H1 (cell line): ENCODE data around the gene GK2. TPM values are rescaled to one million over a fixed set of nuclear protein-coding genes. Genes with fewer than 3 reads are reported as not detected.
A peak's percentile ranks its signal among the peaks of the same experiment; 100 is the strongest.

Experiments used
- CTCF ChIA-PET: fragments of 300-600 bp; sonication (Branson Sonifier 250); formaldehyde crosslinking; loops from one replicate; lab custom pipeline; 2021; ENCODE audit not compliant: partially characterized antibody; lab: Charles Lee
- POLR2A ChIA-PET: fragments of 300-600 bp; sonication (Branson Sonifier 250); formaldehyde crosslinking; loops from one replicate; lab custom pipeline; 2021; ENCODE audit warnings: inconsistent platforms; ENCODE audit not compliant: partially characterized antibody; lab: Charles Lee
- DNase-seq, 2 experiments: peaks; one replicate each; pipeline versions ENCODE4 v3.0.0 to v3.0.0-alpha.2; 2010 to 2022; ENCODE audit warnings: low spot score in 2 of 2, low read depth in 1 of 2, mixed read lengths in 1 of 2
- FAIRE-seq: peaks from 2 replicates; lab custom pipeline; 2011; peaks lifted over from hg19 to GRCh38; lab: Jason Lieb, UNC
- H2AFZ ChIP-seq: 2 replicates; pipeline ENCODE4 v1.8.1; 2012; ENCODE audit warnings: low read length, inconsistent platforms
- H2AK5ac ChIP-seq: 2 replicates; pipeline ENCODE4 v1.6.1; 2013; ENCODE audit warnings: low read depth, low read length
- H2BK120ac ChIP-seq: replicated peaks from 2 replicates; pipeline ENCODE3; 2013; ENCODE audit warnings: low read depth, low read length, inconsistent platforms
- H2BK12ac ChIP-seq: 2 replicates; pipeline ENCODE4 v1.6.1; 2013; ENCODE audit warnings: low read depth, low read length
- H2BK15ac ChIP-seq: 2 replicates; pipeline ENCODE4 v1.6.1; 2013; ENCODE audit warnings: low read length
- H2BK20ac ChIP-seq: 2 replicates; pipeline ENCODE4 v1.6.1; 2013; ENCODE audit warnings: low read length
- H2BK5ac ChIP-seq: 2 replicates; pipeline ENCODE4 v1.6.1; 2013; ENCODE audit warnings: low read depth, low read length
- H3K14ac ChIP-seq: 2 replicates; pipeline ENCODE4 v1.6.1; 2013; ENCODE audit warnings: inconsistent platforms; ENCODE audit not compliant: insufficient read length
- H3K18ac ChIP-seq: 2 replicates; pipeline ENCODE4 v1.6.1; 2013; ENCODE audit warnings: low read length; ENCODE audit errors: extremely low read depth
- H3K23ac ChIP-seq: 2 replicates; pipeline ENCODE4 v1.6.1; 2013; ENCODE audit warnings: inconsistent platforms; ENCODE audit not compliant: insufficient read length
- H3K23me2 ChIP-seq: 2 replicates; pipeline ENCODE4 v1.6.1; 2013; ENCODE audit warnings: low read depth, low read length
- H3K27ac ChIP-seq: 2 replicates; pipeline ENCODE4 v1.6.1; 2011; ENCODE audit warnings: low read depth, low read length, inconsistent platforms
- H3K27me3 ChIP-seq, 4 experiments: replicated peaks in 1 of 4; 1 replicate in 1 of 4; 2 replicates in 3 of 4; pipeline versions ENCODE4 v1.6.1 to v1.8.1; 2011 to 2013; ENCODE audit warnings: low read length in 3 of 4, mild to moderate bottlenecking in 3 of 4, inconsistent platforms in 2 of 4, mixed read lengths in 2 of 4, moderate library complexity in 1 of 4; ENCODE audit not compliant: control insufficient read depth in 3 of 4, insufficient read depth in 3 of 4; ENCODE audit errors: extremely low read depth in 1 of 4
- H3K36me3 ChIP-seq, 4 experiments: 2 replicates each; pipeline versions ENCODE4 v1.6.1 to v1.8.1; 2011 to 2013; ENCODE audit warnings: mild to moderate bottlenecking in 4 of 4, low read length in 3 of 4, moderate library complexity in 2 of 4, control low read depth in 1 of 4, inconsistent platforms in 1 of 4; ENCODE audit not compliant: insufficient read depth in 4 of 4, control insufficient read depth in 2 of 4
- H3K4ac ChIP-seq: replicated peaks from 2 replicates; pipeline ENCODE3; 2013; ENCODE audit warnings: low read length, low read depth, mixed read lengths, inconsistent platforms; ENCODE audit not compliant: insufficient read length
- H3K4me1 ChIP-seq, 4 experiments: replicated peaks in 1 of 4; 1 replicate in 1 of 4; 2 replicates in 3 of 4; pipeline versions ENCODE4 v1.6.1 to v1.8.1; 2011 to 2013; ENCODE audit warnings: low read length in 3 of 4, inconsistent platforms in 2 of 4, mixed read lengths in 1 of 4; ENCODE audit not compliant: insufficient read depth in 4 of 4, control insufficient read depth in 3 of 4
- H3K4me2 ChIP-seq, 2 experiments: 2 replicates each; pipeline versions ENCODE4 v1.6.1 to v1.8.1; 2011 to 2013; ENCODE audit warnings: low read depth in 2 of 2, low read length in 2 of 2, control low read depth in 1 of 2, inconsistent platforms in 1 of 2, mild to moderate bottlenecking in 1 of 2; ENCODE audit not compliant: insufficient read depth in 1 of 2
- H3K4me3 ChIP-seq, 4 experiments: fragments of 200-600, 300-600 bp in 1 of 4; sonication (generic), shearing (Covaris generic), sonication (Bioruptor Twin) in 1 of 4; 2 replicates each; pipeline versions ENCODE4 v1.5.1 to v1.8.1; 2011 to 2016; ENCODE audit warnings: low read length in 4 of 4, low read depth in 3 of 4, control low read depth in 2 of 4, inconsistent platforms in 2 of 4, mild to moderate bottlenecking in 2 of 4, mixed read lengths in 1 of 4, moderate library complexity in 1 of 4; ENCODE audit not compliant: insufficient read depth in 2 of 4; ENCODE audit errors: extremely low read depth in 1 of 4
- H3K56ac ChIP-seq: replicated peaks from 2 replicates; pipeline ENCODE3; 2013; ENCODE audit warnings: low read depth, mild to moderate bottlenecking, mixed read lengths, low read length, inconsistent platforms; ENCODE audit not compliant: insufficient read length
- H3K79me1 ChIP-seq: 2 replicates; pipeline ENCODE4 v1.6.1; 2013; ENCODE audit warnings: low read depth, low read length, control low read depth
- H3K79me2 ChIP-seq, 2 experiments: 2 replicates each; pipeline versions ENCODE4 v1.6.1 to v1.8.1; 2012 to 2013; ENCODE audit warnings: low read length in 2 of 2, mild to moderate bottlenecking in 2 of 2, inconsistent platforms in 1 of 2; ENCODE audit not compliant: insufficient read depth in 2 of 2, control insufficient read depth in 1 of 2
- H3K9ac ChIP-seq, 4 experiments: replicated peaks in 1 of 4; 1 replicate in 1 of 4; 2 replicates in 3 of 4; pipeline versions ENCODE4 v1.6.1 to v1.8.1; 2011 to 2013; ENCODE audit warnings: low read depth in 3 of 4, low read length in 3 of 4, control low read depth in 2 of 4, mild to moderate bottlenecking in 2 of 4, moderate library complexity in 2 of 4, inconsistent platforms in 1 of 4; ENCODE audit errors: extremely low read depth in 1 of 4
- H3K9me3 ChIP-seq, 2 experiments: 2 replicates each; pipeline versions ENCODE4 v1.6.1 to v1.8.1; 2012 to 2013; ENCODE audit warnings: mild to moderate bottlenecking in 2 of 2, moderate library complexity in 2 of 2, control low read depth in 1 of 2, inconsistent platforms in 1 of 2, low read depth in 1 of 2, low read length in 1 of 2, mixed read lengths in 1 of 2; ENCODE audit not compliant: insufficient read depth in 2 of 2
- H4K20me1 ChIP-seq, 2 experiments: replicated peaks in 1 of 2; 2 replicates each; pipeline versions ENCODE3 to v1.8.1; 2011 to 2013; ENCODE audit warnings: inconsistent platforms in 2 of 2, low read length in 2 of 2, mild to moderate bottlenecking in 1 of 2; ENCODE audit not compliant: insufficient read depth in 2 of 2, control insufficient read depth in 1 of 2
- H4K5ac ChIP-seq: 2 replicates; pipeline ENCODE4 v1.6.1; 2013; ENCODE audit warnings: low read length, low read depth, mixed read lengths, inconsistent platforms; ENCODE audit not compliant: insufficient read length
- H4K8ac ChIP-seq: 2 replicates; pipeline ENCODE4 v1.8.0; 2013; ENCODE audit warnings: mild to moderate bottlenecking, moderate library complexity, low read length, inconsistent platforms; ENCODE audit not compliant: insufficient read depth; ENCODE audit errors: extremely low read depth
- H4K91ac ChIP-seq: replicated peaks from 2 replicates; pipeline ENCODE3; 2013; ENCODE audit warnings: low read length, mixed read lengths, inconsistent platforms; ENCODE audit not compliant: insufficient read length
- CHD1 ChIP-seq: IDR thresholded peaks from 2 replicates; pipeline ENCODE4 v1.6.1; 2012; ENCODE audit warnings: low read depth, low read length, improper control_type of control experiment
- CTBP2 ChIP-seq: IDR thresholded peaks from 2 replicates; pipeline ENCODE4 v1.7.0; 2011; ENCODE audit warnings: borderline replicate concordance, mild to moderate bottlenecking, moderate library complexity, mixed read lengths, low read length; ENCODE audit not compliant: insufficient read depth, insufficient read length
- EGR1 ChIP-seq: IDR thresholded peaks from 2 replicates; pipeline ENCODE4 v1.6.1; 2011; ENCODE audit warnings: low read depth, low read length, borderline replicate concordance
- FOSL1 ChIP-seq: IDR thresholded peaks from 2 replicates; pipeline ENCODE4 v1.6.1; 2011; ENCODE audit warnings: mild to moderate bottlenecking, low read depth, low read length, moderate library complexity; ENCODE audit not compliant: insufficient read depth
- HDAC6 ChIP-seq: IDR thresholded peaks from one replicate; pipeline ENCODE4 v1.7.1; 2012; ENCODE audit warnings: low read depth, mild to moderate bottlenecking, inconsistent platforms, low read length, moderate library complexity
- PHF8 ChIP-seq: fragments of 200-600 bp; sonication (generic); conservative IDR thresholded peaks from 2 replicates; pipeline ENCODE4 v1.7.1; 2012; ENCODE audit warnings: low read depth, mild to moderate bottlenecking, inconsistent platforms, low read length, moderate library complexity
- RBBP5 ChIP-seq: IDR thresholded peaks from 2 replicates; pipeline ENCODE4 v1.7.1; 2012; ENCODE audit warnings: low read depth, mild to moderate bottlenecking, inconsistent platforms, low read length, moderate library complexity, borderline replicate concordance
- RFX5 ChIP-seq: IDR thresholded peaks from 2 replicates; pipeline ENCODE4 v1.6.1; 2011; ENCODE audit warnings: low read depth, low read length, improper control_type of control experiment, borderline replicate concordance
- TEAD4 ChIP-seq: IDR thresholded peaks from 2 replicates; pipeline ENCODE4 v1.6.1; 2012; ENCODE audit warnings: low read depth, low read length, inconsistent platforms, mixed read lengths
- WGBS, 2 experiments: shearing (Covaris generic) in 1 of 2; methylation state at CpG; one replicate each; pipeline versions ENCODE4 v1.1.6 to v1.1.7; 2013 to 2015; ENCODE audit warnings: low lambda C conversion rate in 2 of 2, mixed read lengths in 2 of 2, inconsistent platforms in 1 of 2, low coverage in 1 of 2, missing lambda C conversion rate in 1 of 2; ENCODE audit not compliant: insufficient replicate concordance in 2 of 2, insufficient coverage in 1 of 2, insufficient read length in 1 of 2; ENCODE audit errors: extremely low coverage in 1 of 2, missing lambda C conversion rate in 1 of 2; 5-methylcytosine and 5-hydroxymethylcytosine counted together
- polyA plus RNA-seq, 7 experiments: library from polyadenylated mRNA; depleted of rRNA in 3 of 7; stranded (reverse) in 5 of 7; unstranded in 2 of 7; fragments of >200 nt in 5 of 7; fragments of 200-250 nt in 2 of 7; gene quantifications; 1 replicate in 5 of 7; 2 replicates in 1 of 7; 4 replicates in 1 of 7; pipeline versions ENCODE4 v1.2.1 to v1.2.3, GENCODE V29; 2011 to 2013; ENCODE audit warnings: missing spikeins in 2 of 7, mixed read lengths in 2 of 7
- total RNA-seq: library from RNA; stranded (reverse); fragmentation: NEBNext Ultra II Directional; extraction: Animal tissue kit (Norgen Biotek cat#: 25700); gene quantifications from 2 replicates; pipeline ENCODE4 v1.2.1, GENCODE V29; 2021

GK2 gene
- total and polyA plus RNA-seq, 2 of the 8 experiments (the other 6 are each of a cell fraction or from before 2014, with no cell fraction given) = not detected

DNA sequence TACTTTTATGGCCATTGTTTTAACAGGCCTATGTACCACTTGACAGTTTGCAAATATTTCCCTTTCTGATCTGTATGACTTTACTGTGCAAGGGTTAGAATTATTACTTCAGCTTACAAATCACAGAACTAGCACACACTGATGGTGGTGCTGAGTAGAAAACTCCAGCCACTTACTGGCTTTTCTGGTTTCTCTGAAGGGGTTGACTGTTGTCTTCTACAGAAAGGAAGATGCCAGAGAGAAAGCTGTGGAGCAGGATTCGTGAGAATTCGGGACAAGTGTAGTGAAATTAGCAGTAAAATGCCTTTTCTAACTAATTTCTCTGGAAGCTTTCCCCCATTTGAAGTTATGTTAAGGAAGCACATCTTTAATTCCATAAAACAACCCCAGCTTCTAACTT is 46.6 kb upstream of the GK2 start:
- ChIA-PET POLR2A (no interaction called here), CTCF (no interaction called here)
- H4K20me1 ChIP-seq = no peaks in the 10 kb centered on the region
- no peak overlapping the region for H3K23ac ChIP-seq
- no peak overlapping the region for H4K91ac ChIP-seq
- no peak overlapping the region for H4K5ac ChIP-seq
- H2BK5ac ChIP-seq = no peak overlapping the region
- no peak overlapping the region for H2BK20ac ChIP-seq
- H4K8ac ChIP-seq = no peak overlapping the region
- H2AFZ ChIP-seq = 0 out of 2 replicates have a peak overlapping the region, but pooled peaks have one; percentile 23
- TF ChIP-seq PHF8 = no peak
- TF ChIP-seq RBBP5 = no peak
- no peak for TF ChIP-seq CHD1
- no peak for TF ChIP-seq FOSL1
- TF ChIP-seq EGR1 = no peak
- no peak for TF ChIP-seq TEAD4
- no peak for TF ChIP-seq CTBP2
- TF ChIP-seq HDAC6 = no peak
- no peak for TF ChIP-seq RFX5
- no peaks in the 10 kb centered on the region for H3K79me2 ChIP-seq
- H3K4me3 ChIP-seq = no peak overlapping the region
- H3K4ac ChIP-seq = no peak overlapping the region
- H3K14ac ChIP-seq = no peak overlapping the region
- no peaks in the 10 kb centered on the region for H3K79me1 ChIP-seq
- no peak overlapping the region for H2BK15ac ChIP-seq
- H3K18ac ChIP-seq = no peak overlapping the region
- H3K56ac ChIP-seq = no peak overlapping the region
- H2BK12ac ChIP-seq = no peak overlapping the region
- no peak overlapping the region for H2AK5ac ChIP-seq
- H3K23me2 ChIP-seq = no peaks in the 10 kb centered on the region
- no peak overlapping the region for H3K27ac ChIP-seq
- no peak for FAIRE-seq
- H3K9me3 ChIP-seq = no peaks in the 10 kb centered on the region
- H3K36me3 ChIP-seq = no peaks in the 10 kb centered on the region
- no peak overlapping the region for H3K4me2 ChIP-seq
- H3K27me3 ChIP-seq = no peaks in the 10 kb centered on the region
- no peaks in the 10 kb centered on the region for H3K4me1 ChIP-seq
- no peak for DNase-seq
- no peak overlapping the region for H3K9ac ChIP-seq
- no peak overlapping the region for H2BK120ac ChIP-seq
- WGBS, 2 experiments = 95% methylated on average over 2 of the region's 2 CpGs; no CpG with 5 or more reads in 1 of the 2 experiments
